Lower leg skin (tissue), 3 donors: ENCODE measurements around the gene PNLIPRP2.

ENCODE experiments used
- CTCF ChIP-seq, 3 donors: fragments of 450-650 bp; IDR thresholded peaks; one replicate each; pipeline ENCODE4 v1.5.1; 2016; ENCODE audit warnings: antibody characterized with exemption in 3 of 3, mild to moderate bottlenecking in 3 of 3, moderate library complexity in 2 of 3
- POLR2A ChIP-seq, 2 donors: fragments of 450-650 bp; IDR thresholded peaks; one replicate each; pipeline ENCODE4 v1.6.1; 2016 to 2017; ENCODE audit warnings: antibody characterized with exemption in 2 of 2, mild to moderate bottlenecking in 1 of 2, moderate library complexity in 1 of 2

- TF ChIP-seq CTCF (IDR thresholded peaks at IDR 0.05) (no peak), POLR2A (IDR thresholded peaks at IDR 0.05) (no peak)
Measured at GRCh38 chr10:116633216-116633600, 12.5 kb downstream of the PNLIPRP2 start.
